ENCODE data around the gene RABL6.

The RABL6 gene

GRCh38 chr9:136889858-136890257 lies 82.1 kb downstream of the RABL6 start:
- DNase-seq (ENCODE audit: low read depth) = no peak
- H3K4me3 ChIP-seq (ENCODE audit: low read depth, low read length) = no peak overlapping the region

- DNase-seq (ENCODE audit: low read depth) = no peak
- no peak overlapping the region for H3K4me3 ChIP-seq (ENCODE audit: low read depth, low read length)
These were observed 82.9 kb downstream of the RABL6 start for GRCh38 chr9:136890661-136891060.

All from skeletal muscle cell (primary cell).